Uterus (tissue), 2 donors: ENCODE data around the gene MED27.

Source experiments
- CTCF ChIP-seq, 4 experiments: fragments of 200-600 bp in 2 of 4; fragments of 450-650 bp in 2 of 4; sonication (generic) in 2 of 4; IDR thresholded peaks; one replicate each; pipeline ENCODE4 v1.5.1; 2016 to 2019; ENCODE audit warnings: antibody characterized with exemption in 4 of 4, mild to moderate bottlenecking in 2 of 4, moderate library complexity in 1 of 4
- POLR2A ChIP-seq, 2 donors: fragments of 450-650 bp; IDR thresholded peaks; one replicate each; pipeline ENCODE4 v1.6.1; 2016; ENCODE audit warnings: antibody characterized with exemption in 2 of 2, mild to moderate bottlenecking in 1 of 2, moderate library complexity in 1 of 2

GRCh38 chr9:131865446-131866195, 214.0 kb downstream of the MED27 start:
- TF ChIP-seq CTCF (IDR thresholded peaks at IDR 0.05) (no peak), POLR2A (IDR thresholded peaks at IDR 0.05) (no peak)
